BJ (cell line): Measurements from ENCODE around the gene TRANK1. TPM values are rescaled to one million over a fixed set of nuclear protein-coding genes. Genes with fewer than 3 reads are reported as not detected.

Experiments
- CTCF ChIA-PET: fragments of 350-600 bp; formaldehyde crosslinking; extraction: SDS; loops from one replicate; lab custom pipeline; 2021; ENCODE audit warnings: antibody characterized with exemption, inconsistent platforms; lab: Yijun Ruan, JAX
- POLR2A ChIA-PET: fragments of 300-600 bp; sonication (Branson Sonifier 250); formaldehyde crosslinking; extraction: SDS; loops from one replicate; lab custom pipeline; 2021; ENCODE audit warnings: antibody characterized with exemption; lab: Charles Lee
- DNase-seq: peaks from one replicate; pipeline ENCODE4 v3.0.0-alpha.2; 2011; ENCODE audit warnings: low read depth
- H3K27me3 ChIP-seq: 2 replicates; pipeline ENCODE4 v1.6.0; 2011; ENCODE audit warnings: low read length; ENCODE audit not compliant: control insufficient read depth, insufficient read depth
- H3K36me3 ChIP-seq: 2 replicates; pipeline ENCODE4 v1.5.1; 2011; ENCODE audit warnings: low read length; ENCODE audit not compliant: control insufficient read depth, insufficient read depth
- H3K4me3 ChIP-seq: 2 replicates; pipeline ENCODE4 v1.5.1; 2011; ENCODE audit warnings: low read depth, mild to moderate bottlenecking, control low read depth, low read length
- CTCF ChIP-seq: IDR thresholded peaks from 2 replicates; pipeline ENCODE4 v1.5.1; 2011; ENCODE audit warnings: low read depth, mild to moderate bottlenecking, control low read depth, inconsistent platforms, low read length, moderate library complexity; ENCODE audit not compliant: insufficient read depth
- polyA plus RNA-seq: library from polyadenylated mRNA; depleted of rRNA; stranded (reverse); fragments of >200 nt; gene quantifications from 2 replicates; pipeline ENCODE4 v1.2.3, GENCODE V29; 2011

TRANK1 gene
- polyA plus RNA-seq, 1 experiment: 11.3 TPM

DNA sequence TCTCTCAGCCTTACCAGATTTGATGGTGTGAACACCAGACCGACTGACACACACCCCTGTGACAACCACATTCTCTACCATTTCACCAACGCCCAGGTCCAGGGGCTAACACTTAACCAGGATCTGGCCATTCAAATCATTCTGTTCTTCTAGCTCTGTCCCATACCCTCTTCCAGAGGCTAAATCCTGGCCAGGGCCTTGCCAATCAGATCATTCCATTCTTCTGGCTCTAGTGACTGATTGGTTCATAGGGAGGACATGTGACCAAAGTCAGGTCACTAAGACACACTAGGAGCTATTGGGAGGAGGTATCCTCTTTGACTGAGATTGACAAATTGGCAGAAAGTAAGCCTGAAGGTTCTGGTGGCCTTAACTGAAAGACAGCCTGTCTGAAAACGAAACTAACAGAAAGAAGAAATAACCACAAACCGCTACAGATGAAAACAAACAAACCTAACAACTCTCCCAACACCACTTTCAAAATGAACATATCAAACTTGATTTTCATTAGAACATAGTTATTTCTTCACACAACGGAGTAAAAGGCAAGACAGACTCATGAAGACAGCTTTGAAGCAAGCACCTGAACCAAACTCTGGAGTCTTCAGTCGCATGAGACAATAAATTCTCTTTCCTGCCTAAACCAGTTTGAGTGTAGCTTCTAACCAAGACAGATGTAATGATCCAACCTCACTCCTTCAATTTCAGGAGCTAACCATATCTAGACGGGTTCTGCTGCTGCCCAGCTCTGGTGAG lies 68.5 kb downstream of the TRANK1 start:
- no peak for TF ChIP-seq CTCF
- no peaks in the 10 kb centered on the region for H3K36me3 ChIP-seq
- ChIA-PET POLR2A (no interaction called here), CTCF (interaction anchor here (0.8 to 1.1 kb wide), 2 partner anchors 7 to 10 kb away, joined by 3 to 5 read pairs; no protein-coding TSS in a partner anchor)
- no peak for DNase-seq
- no peak overlapping the region for H3K4me3 ChIP-seq
- H3K27me3 ChIP-seq: no peaks in the 10 kb centered on the region

GRCh38 chr3:36875397-36875796 lies 69.5 kb downstream of the TRANK1 start:
- H3K27me3 ChIP-seq: no peaks in the 10 kb centered on the region
- H3K36me3 ChIP-seq: 0 out of 2 replicates have a peak, but pooled peaks cover 1% of the 10 kb centered on the region
- H3K4me3 ChIP-seq: no peak overlapping the region
- CTCF ChIA-PET: interaction anchor here (1.5 kb wide), 1 partner anchor 88 kb away, joined by 5 read pairs; no protein-coding TSS in a partner anchor
- no peak for TF ChIP-seq CTCF
- no peak for DNase-seq
- POLR2A ChIA-PET: no interaction called here

GRCh38 chr3:36874424-36874823 lies 70.4 kb downstream of the TRANK1 start:
- POLR2A ChIA-PET: no interaction called here
- H3K4me3 ChIP-seq: no peak overlapping the region
- H3K27me3 ChIP-seq: no peaks in the 10 kb centered on the region
- no peak for DNase-seq
- 0 out of 2 replicates have a peak, but pooled peaks cover 1% of the 10 kb centered on the region for H3K36me3 ChIP-seq
- TF ChIP-seq CTCF: no peak
- CTCF ChIA-PET: interaction anchor here (1.5 kb wide), 1 partner anchor 89 kb away, joined by 5 read pairs; no protein-coding TSS in a partner anchor

DNA sequence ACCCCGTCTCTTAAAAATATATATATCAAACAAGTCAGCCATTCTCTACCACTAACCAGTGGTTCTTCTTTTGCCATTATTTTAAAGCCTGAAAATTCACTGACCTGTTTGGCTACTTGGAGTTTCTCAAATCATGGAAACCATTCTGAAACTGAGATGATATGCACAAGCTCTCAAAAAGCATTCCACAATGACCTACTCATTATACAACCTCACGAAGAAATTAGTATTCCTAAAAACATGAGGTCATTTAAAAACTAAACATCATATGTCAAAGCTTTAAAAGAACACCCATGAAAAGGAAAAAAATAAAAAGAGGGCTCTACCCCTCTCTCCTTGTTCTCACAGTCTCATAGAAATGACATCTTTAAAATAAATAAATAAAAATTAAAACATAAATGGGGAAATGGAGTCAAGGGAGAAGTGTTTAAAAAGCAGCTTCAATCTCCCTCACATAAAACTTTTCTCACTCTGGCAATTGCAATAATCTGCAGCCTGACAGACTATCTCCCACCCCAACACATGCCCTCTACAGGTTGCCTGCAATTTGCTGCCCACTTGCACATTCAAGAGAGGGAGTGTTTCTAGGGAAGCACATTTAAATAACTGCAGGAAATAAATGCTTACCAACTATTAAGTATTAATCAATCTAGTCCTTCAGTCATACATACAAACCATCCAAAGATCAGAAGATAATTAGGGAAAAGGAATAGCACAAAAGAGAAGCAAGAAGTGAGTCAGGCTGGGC lies 73.3 kb downstream of the TRANK1 start:
- Histone ChIP-seq H3K36me3 (0 out of 2 replicates have a peak, but pooled peaks cover 1% of the 10 kb centered on the region), H3K4me3 (no peak overlapping the region), H3K27me3 (no peaks in the 10 kb centered on the region)
- ChIA-PET POLR2A (no interaction called here), CTCF (interaction anchor here (1.0 to 1.3 kb wide), 2 partner anchors 31 to 142 kb away, joined by 3 to 4 read pairs; no protein-coding TSS in a partner anchor)
- TF ChIP-seq CTCF: no peak
- no peak for DNase-seq
